Neural crest cell (in vitro differentiated cells): ENCODE results near the gene RMRP. TPM values are rescaled to one million over a fixed set of nuclear protein-coding genes. Genes with fewer than 3 reads are reported as not detected.

Experiments
- DNase-seq: peaks from one replicate; pipeline ENCODE4 v3.0.0; 2021; ENCODE audit warnings: low read depth, mixed read lengths, low spot score
- H3K27ac Mint-ChIP-seq: one replicate; pipeline ENCODE4 v1.8.0; 2021; ENCODE audit warnings: mild to moderate bottlenecking, mixed read lengths; ENCODE audit not compliant: unreplicated experiment
- H3K27me3 Mint-ChIP-seq: 2 replicates; pipeline ENCODE4 v1.8.0; 2021; ENCODE audit warnings: low read depth, mild to moderate bottlenecking, mixed read lengths
- H3K36me3 Mint-ChIP-seq: 2 replicates; pipeline ENCODE4 v1.8.0; 2021; ENCODE audit warnings: low read depth, mild to moderate bottlenecking, mixed read lengths
- H3K4me1 Mint-ChIP-seq: 2 replicates; pipeline ENCODE4 v1.8.0; 2021; ENCODE audit warnings: mixed read lengths
- H3K4me3 Mint-ChIP-seq: one replicate; pipeline ENCODE4 v1.8.0; 2021; ENCODE audit warnings: mild to moderate bottlenecking, mixed read lengths
- H3K9me3 Mint-ChIP-seq: 2 replicates; pipeline ENCODE4 v1.8.0; 2021; ENCODE audit warnings: mixed read lengths
- CTCF ChIP-seq: fragments of 200-600 bp; sonication (generic); conservative IDR thresholded peaks from 2 replicates; pipeline ENCODE4 v1.5.0; 2021; ENCODE audit warnings: antibody characterized with exemption, mild to moderate bottlenecking
- total RNA-seq: library from RNA; stranded (reverse); gene quantifications from 2 replicates; pipeline ENCODE4 v1.2.1, GENCODE V29; 2021

Gene RMRP
- total RNA-seq, 1 donor from 2014 or later, result 17,379 TPM

- H3K4me1 Mint-ChIP-seq, result no peaks in the 10 kb centered on the region
- no peaks in the 10 kb centered on the region for H3K27me3 Mint-ChIP-seq
- no peak for TF ChIP-seq CTCF
- no peak overlapping the region for H3K4me3 Mint-ChIP-seq
- no peaks in the 10 kb centered on the region for H3K9me3 Mint-ChIP-seq
- H3K27ac Mint-ChIP-seq, result no peak overlapping the region
- H3K36me3 Mint-ChIP-seq, result peaks cover 21% of the 10 kb centered on the region
- DNase-seq, result no peak
Measured at GRCh38 chr9:35702696-35703095, 44.9 kb upstream of the RMRP start.

GRCh38 chr9:35700942-35701341 is 43.1 kb upstream of the RMRP start:
- H3K27ac Mint-ChIP-seq, result no peak overlapping the region
- H3K9me3 Mint-ChIP-seq, result no peaks in the 10 kb centered on the region
- no peaks in the 10 kb centered on the region for H3K4me1 Mint-ChIP-seq
- H3K36me3 Mint-ChIP-seq, result peaks cover 16% of the 10 kb centered on the region
- H3K27me3 Mint-ChIP-seq, result no peaks in the 10 kb centered on the region
- no peak for TF ChIP-seq CTCF
- no peak for DNase-seq
- H3K4me3 Mint-ChIP-seq, result no peak overlapping the region

GRCh38 chr9:35700031-35700430 is 42.2 kb upstream of the RMRP start:
- Mint-ChIP-seq H3K27ac (no peak overlapping the region), H3K27me3 (no peaks in the 10 kb centered on the region), H3K4me1 (no peaks in the 10 kb centered on the region), H3K9me3 (no peaks in the 10 kb centered on the region), H3K4me3 (no peak overlapping the region), H3K36me3 (peaks cover 16% of the 10 kb centered on the region)
- no peak for TF ChIP-seq CTCF
- DNase-seq, result no peak

- H3K36me3 Mint-ChIP-seq, result peaks cover 9% of the 10 kb centered on the region
- TF ChIP-seq CTCF, result no peak
- no peaks in the 10 kb centered on the region for H3K4me1 Mint-ChIP-seq
- no peak for DNase-seq
- H3K27me3 Mint-ChIP-seq, result no peaks in the 10 kb centered on the region
- no peaks in the 10 kb centered on the region for H3K9me3 Mint-ChIP-seq
- no peak overlapping the region for H3K4me3 Mint-ChIP-seq
- H3K27ac Mint-ChIP-seq, result no peak overlapping the region
Measured at GRCh38 chr9:35698231-35698630, 40.4 kb upstream of the RMRP start.

- TF ChIP-seq CTCF, result no peak
- Mint-ChIP-seq H3K36me3 (peaks cover 3% of the 10 kb centered on the region), H3K4me1 (no peaks in the 10 kb centered on the region), H3K27me3 (no peaks in the 10 kb centered on the region), H3K27ac (no peak overlapping the region), H3K9me3 (no peaks in the 10 kb centered on the region), H3K4me3 (no peak overlapping the region)
- DNase-seq, result no peak
Measured at GRCh38 chr9:35697486-35697885, 39.7 kb upstream of the RMRP start.
